ACHN (cell line): ENCODE measurements around the gene BDH2.

ENCODE experiments used
- DNase-seq: peaks from one replicate; pipeline ENCODE4 v3.0.0-alpha.2; 2015
- in situ Hi-C: cut with HindIII; loops from 2 replicates; pipeline ENCODE4 v1.10.0; 2017; ENCODE audit warnings: low sequenced_read_pairs, low pct_ligation_motif_present, low pct_unique_long_range_greater_than_20kb

BDH2 gene

GRCh38 chr4:103099691-103100392 is at the start of gene BDH2:
Gene BDH2 (minus strand): TSS chr4:103099834. CDS start chr4:103096254, 3,580 bp downstream.
- DNase-seq, result peak; percentile 90
- in situ Hi-C loops, result no loop called here

- in situ Hi-C loops, result no loop called here
- no peak for DNase-seq
These were observed 45.3 kb upstream of the BDH2 start for GRCh38 chr4:103144926-103145325.

- DNase-seq, result no peak
- in situ Hi-C loops, result no loop called here
These were observed 37.8 kb upstream of the BDH2 start for GRCh38 chr4:103137446-103137827.

GRCh38 chr4:103136671-103137445 is 37.2 kb upstream of the BDH2 start:
- in situ Hi-C loops, result no loop called here
- DNase-seq, result no peak

GRCh38 chr4:103129174-103129573 is 29.5 kb upstream of the BDH2 start:
- in situ Hi-C loops, result no loop called here
- DNase-seq, result no peak

- in situ Hi-C loops, result no loop called here
- no peak for DNase-seq
These were observed 26.5 kb upstream of the BDH2 start for GRCh38 chr4:103126126-103126525.

GRCh38 chr4:103123114-103123513 is 23.5 kb upstream of the BDH2 start:
- in situ Hi-C loops, result no loop called here

GRCh38 chr4:103118166-103118565 is 18.5 kb upstream of the BDH2 start:
- in situ Hi-C loops, result no loop called here
- no peak for DNase-seq

More at GRCh38 chr4:103123114-103123513, 23.5 kb upstream of the BDH2 start:
- DNase-seq, result no peak

GRCh38 chr4:103111598-103111997 is 12.0 kb upstream of the BDH2 start:
- no peak for DNase-seq
- in situ Hi-C loops, result no loop called here

- in situ Hi-C loops, result no loop called here
- DNase-seq, result no peak
These were observed 8.9 kb upstream of the BDH2 start for GRCh38 chr4:103108542-103108941.

GRCh38 chr4:103105558-103106356 is 6.1 kb upstream of the BDH2 start:
- DNase-seq, result no peak
- in situ Hi-C loops, result no loop called here

- DNase-seq, result no peak
- in situ Hi-C loops, result no loop called here
These were observed 5.3 kb upstream of the BDH2 start for GRCh38 chr4:103104886-103105285.

GRCh38 chr4:103100691-103101090 is 1.1 kb upstream of the BDH2 start:
- in situ Hi-C loops, result no loop called here

GRCh38 chr4:103098756-103099440 is 736 bp downstream of the BDH2 start:
- no peak for DNase-seq
- in situ Hi-C loops, result no loop called here

More at GRCh38 chr4:103100691-103101090, 1.1 kb upstream of the BDH2 start:
- DNase-seq, result no peak

GRCh38 chr4:103098341-103098740 is 1.3 kb downstream of the BDH2 start:
- in situ Hi-C loops, result no loop called here
- no peak for DNase-seq

GRCh38 chr4:103097112-103097511 is 2.5 kb downstream of the BDH2 start:
- in situ Hi-C loops, result no loop called here

GRCh38 chr4:103095080-103095479 is 4.6 kb downstream of the BDH2 start:
- in situ Hi-C loops, result no loop called here
- no peak for DNase-seq

More at GRCh38 chr4:103097112-103097511, 2.5 kb downstream of the BDH2 start:
- no peak for DNase-seq

GRCh38 chr4:103092245-103092644 is 7.4 kb downstream of the BDH2 start:
- in situ Hi-C loops, result no loop called here
- DNase-seq, result no peak
